Right lobe of liver (tissue), 4 donors: ENCODE results near the gene CNTNAP5.

ENCODE experiments used
- POLR2A ChIP-seq: fragments of 450-650 bp; IDR thresholded peaks from one replicate; pipeline ENCODE4 v1.6.1; 2017; ENCODE audit warnings: antibody characterized with exemption, mild to moderate bottlenecking
- TF ChIP-seq, protein P1 (sequence below), 4 donors: fragments of 200-600 bp in 3 of 4; fragments of 450-650 bp in 1 of 4; IDR thresholded peaks; one replicate each; pipeline versions ENCODE4 v1.5.1 to v1.8.0; 2016 to 2022; ENCODE audit warnings: antibody characterized with exemption in 4 of 4, mild to moderate bottlenecking in 2 of 4
- donor health status: DM: no; HTN: no; CAD: no.
- donor health status: DM: no; HTN: no; CAD: no.
- donor health status: DM: no; HTN: yes; CAD: no.

GRCh38 chr2:124882423-124882822, 857.3 kb downstream of the CNTNAP5 start:
- TF ChIP-seq, protein P1, sequence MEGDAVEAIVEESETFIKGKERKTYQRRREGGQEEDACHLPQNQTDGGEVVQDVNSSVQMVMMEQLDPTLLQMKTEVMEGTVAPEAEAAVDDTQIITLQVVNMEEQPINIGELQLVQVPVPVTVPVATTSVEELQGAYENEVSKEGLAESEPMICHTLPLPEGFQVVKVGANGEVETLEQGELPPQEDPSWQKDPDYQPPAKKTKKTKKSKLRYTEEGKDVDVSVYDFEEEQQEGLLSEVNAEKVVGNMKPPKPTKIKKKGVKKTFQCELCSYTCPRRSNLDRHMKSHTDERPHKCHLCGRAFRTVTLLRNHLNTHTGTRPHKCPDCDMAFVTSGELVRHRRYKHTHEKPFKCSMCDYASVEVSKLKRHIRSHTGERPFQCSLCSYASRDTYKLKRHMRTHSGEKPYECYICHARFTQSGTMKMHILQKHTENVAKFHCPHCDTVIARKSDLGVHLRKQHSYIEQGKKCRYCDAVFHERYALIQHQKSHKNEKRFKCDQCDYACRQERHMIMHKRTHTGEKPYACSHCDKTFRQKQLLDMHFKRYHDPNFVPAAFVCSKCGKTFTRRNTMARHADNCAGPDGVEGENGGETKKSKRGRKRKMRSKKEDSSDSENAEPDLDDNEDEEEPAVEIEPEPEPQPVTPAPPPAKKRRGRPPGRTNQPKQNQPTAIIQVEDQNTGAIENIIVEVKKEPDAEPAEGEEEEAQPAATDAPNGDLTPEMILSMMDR (IDR thresholded peaks at IDR 0.05): no peak
- TF ChIP-seq POLR2A: no peak
